Amniotic stem cell (primary cell): ENCODE measurements around the gene FBXW11.
"Not testable (repeated sequence)": the region's sequence is repeated elsewhere in the genome, so short reads cannot be mapped to it uniquely, and the experiment has no call there.

ENCODE experiments used
- DNase-seq: peaks from one replicate; lab custom pipeline; 2025; lab: John Stamatoyannopoulos, UW

FBXW11 gene

GRCh38 chr5:171953860-171954701 is 52.4 kb downstream of the FBXW11 start:
- DNase-seq, result peak; percentile 25

- no peak for DNase-seq
Observed at GRCh38 chr5:171952021-171952420, 54.4 kb downstream of the FBXW11 start.

- no peak for DNase-seq
Observed at GRCh38 chr5:171951218-171951617, 55.2 kb downstream of the FBXW11 start.

- no peak for DNase-seq
Observed at GRCh38 chr5:171946000-171946781, 60.2 kb downstream of the FBXW11 start.

- no peak for DNase-seq
Observed at GRCh38 chr5:171945476-171945875, 61.0 kb downstream of the FBXW11 start.

- DNase-seq, result no peak
Observed at GRCh38 chr5:171945066-171945465, 61.4 kb downstream of the FBXW11 start.

- not testable (repeated sequence) for DNase-seq
Observed at GRCh38 chr5:171942112-171942516, 64.3 kb downstream of the FBXW11 start.

- not testable (repeated sequence) for DNase-seq
Observed at GRCh38 chr5:171941675-171942074, 64.8 kb downstream of the FBXW11 start.

GRCh38 chr5:171941275-171941674 is 65.2 kb downstream of the FBXW11 start:
- not testable (repeated sequence) for DNase-seq

GRCh38 chr5:171939951-171940350 is 66.5 kb downstream of the FBXW11 start:
- no peak for DNase-seq

- DNase-seq, result no peak
Observed at GRCh38 chr5:171938358-171938757, 68.1 kb downstream of the FBXW11 start.

- no peak for DNase-seq
Observed at GRCh38 chr5:171937351-171937750, 69.1 kb downstream of the FBXW11 start.

- DNase-seq, result no peak
Observed at GRCh38 chr5:171934586-171934985, 71.9 kb downstream of the FBXW11 start.

GRCh38 chr5:171931163-171931562 is 75.3 kb downstream of the FBXW11 start:
- no peak for DNase-seq

GRCh38 chr5:171927345-171927941 is 79.0 kb downstream of the FBXW11 start:
- DNase-seq, result no peak

- no peak for DNase-seq
Observed at GRCh38 chr5:171926311-171926710, 80.1 kb downstream of the FBXW11 start.

GRCh38 chr5:171924493-171925122 is 81.8 kb downstream of the FBXW11 start:
- no peak for DNase-seq

GRCh38 chr5:171920765-171921391 is 85.6 kb downstream of the FBXW11 start:
- no peak for DNase-seq

GRCh38 chr5:171915700-171916099 is 90.7 kb downstream of the FBXW11 start:
- DNase-seq, result not testable (repeated sequence)

GRCh38 chr5:171914726-171915338 is 91.6 kb downstream of the FBXW11 start:
- no peak for DNase-seq

- DNase-seq, result no peak
Observed at GRCh38 chr5:171913987-171914273, 92.5 kb downstream of the FBXW11 start.

GRCh38 chr5:171911152-171911551 is 95.3 kb downstream of the FBXW11 start:
- no peak for DNase-seq
